AML-193 (cell line): ENCODE data around the gene SOX1.

Source experiments
- DNase-seq, 2 experiments: peaks; one replicate each; lab custom pipeline; 2025; lab: John Stamatoyannopoulos, UW

SOX1 gene

GRCh38 chr13:112067116-112067741 is at the start of gene SOX1:
TSS of gene SOX1 (plus strand) at chr13:112067149. CDS start at chr13:112067659, 510 bp downstream.
- no peak for DNase-seq

- no peak for DNase-seq
Measured at GRCh38 chr13:112024577-112024976, 42.4 kb upstream of the SOX1 start.

DNA sequence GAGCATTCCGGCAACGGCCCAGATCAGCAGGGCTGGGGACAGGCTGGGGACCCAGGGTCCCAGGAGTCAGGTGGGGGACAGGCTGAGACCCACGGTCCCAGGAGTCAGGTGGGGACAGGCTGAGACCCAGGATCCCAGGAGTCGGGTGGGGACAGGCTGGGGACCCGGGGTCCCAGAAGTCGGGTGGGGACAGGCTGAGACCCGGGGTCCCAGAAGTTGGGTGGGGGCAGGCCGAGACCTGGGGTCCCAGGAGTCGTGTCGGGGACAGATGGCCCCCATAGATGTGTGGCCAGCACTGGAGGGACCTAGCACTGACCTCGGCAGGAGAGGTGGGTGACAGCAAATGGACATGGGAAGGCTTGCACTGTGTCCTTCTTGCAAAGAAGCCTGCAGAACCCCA is 39.7 kb upstream of the SOX1 start:
- no peak for DNase-seq

DNA sequence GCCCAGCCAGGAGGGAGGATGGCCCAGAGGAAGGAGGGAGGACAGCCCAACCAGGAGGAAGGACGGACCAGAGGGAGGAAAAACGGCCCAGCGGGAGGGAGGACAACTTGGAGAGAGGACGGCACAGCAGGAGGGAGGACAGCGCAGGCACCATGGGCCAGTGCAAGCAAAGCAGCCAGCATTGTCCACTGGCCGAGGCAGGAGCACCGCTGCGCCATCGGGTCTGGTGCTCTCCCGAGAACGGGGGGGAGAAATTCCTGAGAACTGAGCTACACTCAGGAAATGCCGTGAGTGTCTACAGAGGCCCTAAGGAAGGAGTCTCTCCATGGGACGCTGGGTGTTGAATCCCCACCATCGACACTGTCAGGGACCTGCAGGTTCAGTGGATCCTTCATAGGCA is 38.5 kb upstream of the SOX1 start:
- DNase-seq: no peak

GRCh38 chr13:112029143-112029542 is 37.8 kb upstream of the SOX1 start:
- DNase-seq: no peak

DNA sequence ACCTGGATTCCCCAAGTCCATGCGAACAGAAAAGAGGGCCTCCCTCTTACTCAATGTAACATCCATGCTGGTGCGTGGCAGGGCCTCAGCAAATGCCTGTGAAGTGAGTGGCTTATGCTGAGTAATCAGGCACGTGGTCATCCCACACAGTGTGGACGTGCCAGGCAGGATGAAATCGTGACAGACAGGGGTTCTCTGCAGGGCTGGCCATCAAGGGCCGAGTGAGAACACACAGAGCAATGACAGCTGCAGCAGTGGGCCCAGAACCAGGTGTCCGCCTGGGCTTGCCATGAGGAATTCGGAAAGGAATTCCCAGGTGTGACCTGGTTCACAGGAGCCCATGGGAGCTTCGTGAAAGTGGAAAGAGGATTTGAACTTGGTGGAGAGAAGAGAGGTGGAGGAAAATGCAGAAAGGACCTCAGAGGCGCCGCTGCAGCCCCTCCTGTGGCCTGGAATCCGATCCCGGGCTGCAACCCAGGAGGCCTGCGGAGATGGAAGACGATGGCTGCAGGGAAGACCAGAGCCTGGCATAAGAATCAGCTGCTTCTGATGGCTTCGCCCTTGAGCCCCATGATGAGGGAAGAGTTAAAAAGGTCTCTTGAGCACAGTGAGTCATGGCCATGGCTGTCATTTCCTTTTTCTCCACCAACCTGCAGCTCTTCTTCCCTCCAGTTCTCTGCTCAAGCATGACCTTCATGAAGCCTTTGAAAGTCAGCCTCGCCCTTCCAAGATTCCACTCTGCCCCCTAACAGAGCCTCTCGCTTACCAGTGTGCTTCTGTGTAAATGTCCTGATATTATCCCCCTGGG is 34.6 kb upstream of the SOX1 start:
- no peak for DNase-seq

GRCh38 chr13:112034231-112034630 is 32.7 kb upstream of the SOX1 start:
- no peak for DNase-seq

DNA sequence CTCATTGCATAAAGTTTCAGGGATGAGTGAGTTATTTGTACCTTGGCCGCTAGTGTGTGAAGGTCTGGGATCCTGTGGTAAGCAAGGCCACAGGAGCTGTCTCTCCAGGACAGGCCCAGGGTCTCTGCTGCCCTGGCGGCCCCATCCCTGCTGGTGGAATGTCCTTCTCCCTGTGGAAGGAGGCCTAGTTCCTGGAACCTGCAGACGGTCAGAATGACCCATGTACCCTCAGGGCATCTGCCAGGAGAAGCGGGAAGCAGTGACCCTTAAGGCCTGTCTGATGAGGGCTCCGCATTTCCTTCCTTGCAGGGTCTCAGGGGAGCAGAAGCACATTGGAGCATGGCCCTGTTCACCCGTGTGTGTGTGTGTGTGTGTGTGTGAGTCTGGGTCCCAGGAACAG is 32.1 kb upstream of the SOX1 start:
- no peak for DNase-seq

DNA sequence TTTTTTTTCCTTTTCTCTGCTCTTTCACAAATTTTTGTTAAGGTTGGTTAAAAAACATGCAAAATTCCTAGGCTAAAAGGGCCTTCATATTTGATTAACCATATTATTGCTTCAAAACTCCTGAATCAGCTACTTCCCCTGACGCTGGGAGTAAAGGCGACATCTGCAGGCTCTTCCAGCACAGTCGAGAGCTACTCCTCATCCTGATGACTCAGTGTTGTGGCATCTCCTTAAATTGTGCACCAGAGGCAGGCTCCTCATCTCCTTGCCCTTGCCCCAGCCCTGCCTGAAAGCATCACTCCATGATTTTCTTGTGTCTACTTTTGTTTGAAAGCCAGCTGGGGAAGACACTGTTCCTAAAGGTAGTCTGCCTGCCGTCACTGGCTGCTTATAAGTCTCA is 24.5 kb upstream of the SOX1 start:
- no peak for DNase-seq

GRCh38 chr13:112052213-112052612 is 14.7 kb upstream of the SOX1 start:
- no peak for DNase-seq

DNA sequence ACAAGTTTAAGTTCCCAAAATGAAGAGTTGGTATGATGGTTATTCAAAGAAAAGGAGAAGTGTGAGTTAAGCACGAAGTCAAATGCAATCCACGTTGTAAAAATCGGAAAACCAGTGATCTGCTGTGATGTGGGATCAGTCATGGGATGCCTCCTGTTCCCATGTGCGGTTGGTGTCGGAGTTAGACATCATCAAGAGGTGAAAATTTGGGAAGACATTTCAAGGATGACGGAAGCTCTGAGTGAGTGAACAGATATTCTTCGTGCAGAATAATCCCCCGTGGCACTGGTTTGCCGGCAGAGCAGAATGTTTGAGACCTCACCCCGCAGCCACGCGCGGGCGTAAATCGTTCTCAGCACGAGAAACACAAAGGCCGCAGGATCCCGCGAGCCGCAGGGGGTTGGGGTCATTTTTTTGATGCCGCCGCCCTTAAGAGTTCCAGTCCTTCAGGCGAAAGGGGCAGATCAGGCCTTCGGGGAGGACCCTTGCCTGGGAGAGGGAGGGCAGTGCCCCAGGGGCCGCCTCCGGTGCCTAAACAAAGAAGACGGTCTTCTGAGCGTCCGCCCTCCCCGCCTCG is 13.7 kb upstream of the SOX1 start:
- DNase-seq: no peak

- no peak for DNase-seq
Measured at GRCh38 chr13:112053744-112054615, 13.0 kb upstream of the SOX1 start.

DNA sequence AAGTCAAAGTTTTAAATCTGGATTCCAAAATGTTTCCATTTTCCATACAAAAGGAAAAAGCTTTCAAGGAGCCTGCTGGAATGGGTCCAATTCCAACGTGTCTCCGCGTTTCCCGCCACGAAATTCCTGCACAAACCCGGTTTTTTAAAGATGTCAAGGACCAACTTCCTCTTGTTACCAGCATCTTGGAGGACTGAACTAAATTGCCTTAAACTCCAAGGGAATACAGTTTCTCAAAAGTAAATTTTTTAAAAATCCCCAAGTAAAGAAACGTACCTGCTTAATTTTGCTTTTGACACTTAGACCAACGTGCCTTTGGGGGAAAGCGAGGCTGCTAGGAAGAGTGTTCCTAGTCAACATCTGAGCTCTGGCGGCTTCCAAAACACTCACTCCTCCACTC is 12.3 kb upstream of the SOX1 start:
- DNase-seq: no peak

- DNase-seq: no peak
Measured at GRCh38 chr13:112055036-112055914, 11.7 kb upstream of the SOX1 start.

GRCh38 chr13:112055915-112056269 is 11.1 kb upstream of the SOX1 start:
- no peak for DNase-seq

DNA sequence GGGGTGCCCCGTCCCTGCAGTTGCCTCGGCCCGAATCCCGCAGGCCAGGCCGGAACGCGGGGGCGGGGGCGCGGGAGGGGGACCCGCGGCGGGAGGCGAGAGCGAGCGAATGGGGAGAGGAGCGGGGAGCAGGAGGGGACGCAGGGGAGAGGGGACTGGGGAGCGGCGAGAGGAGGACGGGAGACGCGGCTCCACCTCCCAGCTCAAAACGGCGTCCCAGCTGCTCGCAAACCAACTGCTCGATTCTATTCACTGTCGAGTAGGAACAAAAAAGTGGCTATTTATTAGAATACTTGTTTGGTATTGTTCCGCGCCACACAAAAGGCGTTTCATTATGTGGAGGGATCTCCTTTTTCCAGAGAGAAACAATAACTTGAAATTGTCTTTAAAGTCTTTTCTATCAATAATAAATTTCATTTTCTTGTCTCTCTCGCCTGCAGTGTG is 10.6 kb upstream of the SOX1 start:
- no peak for DNase-seq

DNA sequence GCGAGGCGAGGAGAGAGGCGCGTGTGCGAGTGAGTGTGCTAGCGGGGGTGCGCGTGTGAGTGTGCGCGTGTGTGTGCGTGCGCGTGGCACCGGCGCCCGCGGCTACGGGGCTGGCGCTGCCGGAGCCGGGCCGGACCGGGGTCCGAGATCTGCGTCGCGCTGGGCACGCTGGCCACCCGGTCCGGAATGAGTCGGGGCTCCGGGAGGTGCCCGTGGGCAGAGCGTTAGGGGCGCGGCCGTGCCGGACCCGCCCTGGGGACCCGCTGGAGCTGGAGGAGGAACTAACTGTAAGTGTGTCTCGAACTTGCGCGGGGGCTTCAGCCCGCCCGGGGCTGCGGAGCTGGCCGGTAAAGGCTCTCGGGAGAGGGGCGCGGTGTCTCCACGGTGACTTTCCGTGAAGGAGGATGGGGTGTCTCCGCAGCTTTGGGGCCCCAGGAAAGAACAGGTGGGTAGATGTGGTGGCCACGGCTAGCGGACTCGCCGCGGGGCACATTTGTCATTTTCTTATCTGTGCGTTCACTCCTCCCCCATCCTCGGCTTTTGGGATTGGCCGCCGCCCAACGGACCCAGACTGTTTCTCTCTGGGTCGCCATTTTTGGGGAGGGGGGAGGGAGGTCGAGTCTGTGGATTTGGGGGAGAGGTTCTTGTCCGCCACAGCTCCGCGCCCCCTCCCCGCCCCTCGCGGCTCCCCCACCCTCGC is 10.1 kb upstream of the SOX1 start:
- no peak for DNase-seq

DNA sequence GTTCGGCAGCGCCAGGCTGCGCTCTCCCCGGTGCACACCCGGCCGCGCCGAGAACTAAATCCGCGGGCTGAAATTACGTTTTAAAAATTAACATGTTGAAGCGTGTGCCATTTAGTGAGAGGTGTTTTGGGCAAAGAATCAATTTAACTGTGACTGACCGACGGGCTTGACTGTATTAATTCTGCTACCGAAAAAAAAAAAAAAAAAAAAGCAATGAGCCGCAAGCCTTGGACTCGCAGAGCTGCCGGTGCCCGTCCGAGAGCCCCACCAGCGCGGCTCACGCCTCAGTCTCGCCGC is 9.6 kb upstream of the SOX1 start:
- no peak for DNase-seq

DNA sequence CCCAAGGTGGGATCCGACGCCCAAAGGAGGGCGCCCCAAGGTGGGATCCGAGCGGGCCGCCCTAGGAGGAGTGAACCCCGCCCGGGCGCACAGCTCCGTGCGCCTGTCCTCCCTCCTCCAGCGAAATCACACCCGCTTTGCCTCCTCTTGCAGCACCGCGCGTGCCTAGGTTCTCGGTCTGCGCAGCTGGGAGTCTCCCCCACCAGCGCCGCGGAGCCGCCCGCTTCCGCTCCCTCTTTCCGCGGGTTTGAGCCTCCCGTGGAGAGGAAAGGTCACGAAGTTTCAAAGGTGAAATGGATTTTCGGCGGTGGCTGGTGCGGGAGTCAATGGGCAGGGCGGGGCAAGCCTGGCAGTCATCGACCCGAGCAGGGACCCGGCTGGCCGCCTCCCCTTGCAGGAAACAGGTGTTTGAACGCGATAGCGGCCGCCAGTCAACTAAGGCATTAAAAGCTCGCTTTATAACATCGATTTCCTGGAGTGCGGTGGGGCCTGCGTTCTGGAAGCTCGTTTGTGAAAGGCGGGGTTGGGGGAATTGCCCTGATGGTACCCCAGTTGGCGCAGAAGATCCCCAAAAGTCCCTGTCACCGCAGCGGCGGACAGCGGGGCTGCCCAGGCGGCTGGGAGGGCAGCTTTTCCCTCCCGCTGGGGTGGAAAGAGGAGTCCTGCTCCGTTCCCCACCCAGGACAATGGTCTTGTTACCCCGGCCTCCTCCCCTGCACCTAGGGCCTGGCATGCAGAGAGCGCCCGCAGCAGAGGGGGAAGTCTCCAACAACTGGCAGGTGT is 9.0 kb upstream of the SOX1 start:
- no peak for DNase-seq

GRCh38 chr13:112058519-112058873 is 8.5 kb upstream of the SOX1 start:
- no peak for DNase-seq
